Endothelial cell (in vitro differentiated cells): Measurements from ENCODE around the gene KIF24. TPM values are rescaled to one million over a fixed set of nuclear protein-coding genes. Genes with fewer than 3 reads are reported as not detected.
"Not testable (repeated sequence)": the region's sequence is repeated elsewhere in the genome, so short reads cannot be mapped to it uniquely, and the experiment has no call there.

ENCODE experiments used
- DNase-seq: peaks from one replicate; pipeline ENCODE4 v3.0.0; 2021; ENCODE audit warnings: low spot score
- H3K27ac Mint-ChIP-seq: one replicate; pipeline ENCODE4 v1.8.0; 2021; ENCODE audit warnings: mixed read lengths, inconsistent platforms; ENCODE audit not compliant: unreplicated experiment
- H3K27me3 Mint-ChIP-seq: one replicate; pipeline ENCODE4 v1.8.0; 2021; ENCODE audit warnings: mild to moderate bottlenecking, moderate library complexity, mixed read lengths, inconsistent platforms; ENCODE audit not compliant: unreplicated experiment
- H3K36me3 Mint-ChIP-seq: one replicate; pipeline ENCODE4 v1.8.0; 2021; ENCODE audit warnings: mild to moderate bottlenecking, low read depth, mixed read lengths, inconsistent platforms; ENCODE audit not compliant: unreplicated experiment
- H3K4me1 Mint-ChIP-seq: one replicate; pipeline ENCODE4 v1.8.0; 2021; ENCODE audit warnings: mild to moderate bottlenecking, mixed read lengths, inconsistent platforms; ENCODE audit not compliant: unreplicated experiment
- H3K4me3 Mint-ChIP-seq: one replicate; pipeline ENCODE4 v1.8.0; 2021; ENCODE audit warnings: mild to moderate bottlenecking, mixed read lengths, inconsistent platforms; ENCODE audit not compliant: unreplicated experiment
- H3K9me3 Mint-ChIP-seq: one replicate; pipeline ENCODE4 v1.8.0; 2021; ENCODE audit warnings: mixed read lengths, inconsistent platforms; ENCODE audit not compliant: unreplicated experiment
- total RNA-seq: library from RNA; stranded (reverse); fragmentation: NEBNext Ultra II Directional; extraction: Animal tissue kit (Norgen Biotek cat#: 25700); gene quantifications from one replicate; pipeline ENCODE4 v1.2.1, GENCODE V29; 2021; ENCODE audit not compliant: unreplicated experiment
- TF ChIP-seq, protein P1 (sequence below): fragments of 200-600 bp; sonication (generic); IDR thresholded peaks from one replicate; pipeline ENCODE4 v1.5.0; 2021; ENCODE audit warnings: antibody characterized with exemption; ENCODE audit not compliant: unreplicated experiment

The KIF24 gene
- total RNA-seq, 1 donor from 2014 or later = 2.2 TPM

DNA sequence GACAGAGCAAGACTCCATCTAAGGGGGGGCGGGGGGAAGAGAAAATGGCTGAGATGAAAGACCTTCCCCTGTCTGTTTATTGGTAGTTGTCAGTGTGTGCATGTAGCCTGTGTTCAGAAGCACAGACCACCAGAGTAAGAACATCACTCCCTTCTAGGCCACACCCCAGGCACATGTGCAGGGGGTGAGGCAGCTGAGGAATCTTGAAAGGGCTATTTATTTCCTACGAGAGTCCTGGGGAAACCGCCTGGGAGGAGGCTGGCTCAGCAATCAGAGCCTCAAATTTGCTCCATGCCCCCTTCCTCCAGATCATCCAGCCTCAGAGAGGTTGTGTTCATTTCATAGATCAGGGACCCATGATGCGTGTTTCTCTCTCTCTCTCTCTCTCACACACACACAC, 40.6 kb upstream of the KIF24 start:
- Mint-ChIP-seq H3K4me1 (peaks cover 30% of the 10 kb centered on the region), H3K36me3 (peaks cover 71% of the 10 kb centered on the region), H3K27me3 (peaks cover 15% of the 10 kb centered on the region), H3K9me3 (peaks cover 14% of the 10 kb centered on the region), H3K27ac (peak overlapping the region; percentile 57), H3K4me3 (peak overlapping the region; percentile 73)
- TF ChIP-seq, protein P1, sequence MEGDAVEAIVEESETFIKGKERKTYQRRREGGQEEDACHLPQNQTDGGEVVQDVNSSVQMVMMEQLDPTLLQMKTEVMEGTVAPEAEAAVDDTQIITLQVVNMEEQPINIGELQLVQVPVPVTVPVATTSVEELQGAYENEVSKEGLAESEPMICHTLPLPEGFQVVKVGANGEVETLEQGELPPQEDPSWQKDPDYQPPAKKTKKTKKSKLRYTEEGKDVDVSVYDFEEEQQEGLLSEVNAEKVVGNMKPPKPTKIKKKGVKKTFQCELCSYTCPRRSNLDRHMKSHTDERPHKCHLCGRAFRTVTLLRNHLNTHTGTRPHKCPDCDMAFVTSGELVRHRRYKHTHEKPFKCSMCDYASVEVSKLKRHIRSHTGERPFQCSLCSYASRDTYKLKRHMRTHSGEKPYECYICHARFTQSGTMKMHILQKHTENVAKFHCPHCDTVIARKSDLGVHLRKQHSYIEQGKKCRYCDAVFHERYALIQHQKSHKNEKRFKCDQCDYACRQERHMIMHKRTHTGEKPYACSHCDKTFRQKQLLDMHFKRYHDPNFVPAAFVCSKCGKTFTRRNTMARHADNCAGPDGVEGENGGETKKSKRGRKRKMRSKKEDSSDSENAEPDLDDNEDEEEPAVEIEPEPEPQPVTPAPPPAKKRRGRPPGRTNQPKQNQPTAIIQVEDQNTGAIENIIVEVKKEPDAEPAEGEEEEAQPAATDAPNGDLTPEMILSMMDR = no peak
- DNase-seq = no peak

DNA sequence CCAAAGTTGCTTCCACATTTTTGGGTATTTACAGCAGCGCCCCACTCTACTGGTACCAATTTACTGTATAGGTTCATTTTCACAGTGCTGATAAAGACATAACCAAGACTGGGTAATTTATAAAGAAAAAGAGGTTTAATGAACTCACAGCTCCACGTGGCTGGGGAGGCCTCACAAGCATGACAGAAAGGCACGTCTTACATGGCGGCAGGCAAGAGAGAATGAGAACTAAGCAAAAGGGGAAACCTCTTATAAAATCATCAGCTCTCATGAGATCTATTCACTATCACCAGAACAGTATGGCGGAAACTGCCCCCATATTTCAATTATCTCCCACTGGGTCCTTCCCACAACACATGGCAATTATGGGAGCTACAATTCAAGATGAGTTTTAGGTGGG, 39.7 kb upstream of the KIF24 start:
- H3K36me3 Mint-ChIP-seq = peaks cover 63% of the 10 kb centered on the region
- H3K27ac Mint-ChIP-seq, DNase-seq: not testable (repeated sequence)
- H3K4me3 Mint-ChIP-seq = peak overlapping the region; percentile 73
- H3K27me3 Mint-ChIP-seq = peaks cover 12% of the 10 kb centered on the region
- peaks cover 30% of the 10 kb centered on the region for H3K4me1 Mint-ChIP-seq
- H3K9me3 Mint-ChIP-seq = peaks cover 14% of the 10 kb centered on the region

DNA sequence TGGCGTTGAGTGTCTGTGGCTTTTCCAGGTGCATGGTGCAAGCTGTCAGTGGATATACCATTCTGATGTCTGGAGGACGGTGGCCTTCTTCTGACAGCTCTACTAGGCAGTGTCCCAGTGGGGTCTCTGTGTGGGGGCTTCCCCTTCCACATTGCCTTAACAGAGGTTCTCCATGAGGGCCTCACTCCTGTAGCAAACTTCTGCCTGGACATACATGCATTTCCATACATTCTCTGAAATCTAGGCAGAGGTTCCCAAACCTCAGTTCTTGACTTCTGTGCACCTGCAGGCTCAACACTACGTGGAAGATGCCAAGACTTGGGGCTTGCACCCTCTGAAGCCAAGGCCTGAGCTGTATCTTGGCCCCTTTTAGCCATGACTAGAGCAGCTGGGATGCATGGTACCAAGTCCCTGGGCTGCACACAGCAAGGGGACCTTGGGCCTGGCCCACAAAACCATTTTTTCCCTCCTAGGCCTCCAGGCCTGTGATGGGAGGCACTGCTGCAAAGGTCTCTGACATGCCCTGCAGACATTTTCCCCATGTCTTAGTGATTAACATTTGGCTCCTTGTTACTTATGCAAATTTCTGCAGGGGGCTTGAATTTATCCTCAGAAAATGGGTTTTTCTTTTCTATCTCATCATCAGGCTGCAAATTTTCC, 38.8 kb upstream of the KIF24 start:
- Mint-ChIP-seq H3K4me3 (peak overlapping the region; percentile 25), H3K36me3 (peaks cover 60% of the 10 kb centered on the region), H3K9me3 (peaks cover 14% of the 10 kb centered on the region), H3K27me3 (peaks cover 13% of the 10 kb centered on the region), H3K4me1 (peaks cover 39% of the 10 kb centered on the region)
- not testable (repeated sequence) for H3K27ac Mint-ChIP-seq, DNase-seq

DNA sequence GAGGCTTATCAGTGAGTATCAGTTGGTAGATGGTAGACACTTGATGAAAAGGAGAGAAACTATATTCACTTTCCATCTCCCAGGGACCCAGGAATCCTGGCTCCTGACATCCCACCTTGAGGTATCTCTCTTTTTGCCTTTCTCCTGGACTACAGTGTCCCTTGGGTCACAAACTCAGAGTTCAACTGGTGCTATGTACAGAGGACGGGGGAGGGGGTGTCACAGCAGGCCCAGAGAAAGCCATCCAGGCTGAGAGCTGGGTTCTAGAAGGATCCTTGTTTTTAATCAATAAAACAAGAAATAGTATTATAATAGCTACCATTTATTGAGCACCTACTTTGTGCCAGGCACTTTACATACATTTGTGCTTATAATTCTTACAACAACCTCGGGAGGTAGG, 37.3 kb upstream of the KIF24 start:
- TF ChIP-seq, protein P1 = no peak
- peaks cover 14% of the 10 kb centered on the region for H3K9me3 Mint-ChIP-seq
- H3K4me3 Mint-ChIP-seq = peak overlapping the region; percentile 75
- H3K36me3 Mint-ChIP-seq = peaks cover 50% of the 10 kb centered on the region
- H3K27ac Mint-ChIP-seq = no peak overlapping the region
- H3K4me1 Mint-ChIP-seq = peaks cover 44% of the 10 kb centered on the region
- no peak for DNase-seq
- peaks cover 11% of the 10 kb centered on the region for H3K27me3 Mint-ChIP-seq

DNA sequence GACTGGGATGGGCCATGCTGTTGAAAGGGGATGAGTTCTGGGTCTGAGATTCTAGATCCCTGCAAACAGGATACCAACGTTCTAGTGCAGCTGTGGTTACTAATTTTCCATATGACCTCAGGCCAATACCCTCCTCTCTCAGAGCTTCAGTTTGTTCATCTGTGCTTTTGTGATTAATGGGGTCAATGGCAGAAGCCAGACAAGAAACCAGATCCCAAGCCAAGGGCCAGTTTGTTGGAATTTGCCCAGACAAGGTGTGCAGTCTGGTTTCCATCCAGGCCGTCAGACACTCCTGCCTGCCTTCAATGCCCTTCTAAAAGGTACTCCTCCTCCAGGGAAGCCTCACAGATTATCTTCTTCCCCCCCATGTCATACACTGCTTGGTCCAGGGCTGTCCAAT, 36.2 kb upstream of the KIF24 start:
- Mint-ChIP-seq H3K4me3 (no peak overlapping the region), H3K27ac (peak overlapping the region; percentile 100), H3K27me3 (peaks cover 9% of the 10 kb centered on the region), H3K4me1 (peaks cover 44% of the 10 kb centered on the region), H3K9me3 (peaks cover 14% of the 10 kb centered on the region), H3K36me3 (peaks cover 40% of the 10 kb centered on the region)
- TF ChIP-seq, protein P1 = no peak
- DNase-seq = no peak

DNA sequence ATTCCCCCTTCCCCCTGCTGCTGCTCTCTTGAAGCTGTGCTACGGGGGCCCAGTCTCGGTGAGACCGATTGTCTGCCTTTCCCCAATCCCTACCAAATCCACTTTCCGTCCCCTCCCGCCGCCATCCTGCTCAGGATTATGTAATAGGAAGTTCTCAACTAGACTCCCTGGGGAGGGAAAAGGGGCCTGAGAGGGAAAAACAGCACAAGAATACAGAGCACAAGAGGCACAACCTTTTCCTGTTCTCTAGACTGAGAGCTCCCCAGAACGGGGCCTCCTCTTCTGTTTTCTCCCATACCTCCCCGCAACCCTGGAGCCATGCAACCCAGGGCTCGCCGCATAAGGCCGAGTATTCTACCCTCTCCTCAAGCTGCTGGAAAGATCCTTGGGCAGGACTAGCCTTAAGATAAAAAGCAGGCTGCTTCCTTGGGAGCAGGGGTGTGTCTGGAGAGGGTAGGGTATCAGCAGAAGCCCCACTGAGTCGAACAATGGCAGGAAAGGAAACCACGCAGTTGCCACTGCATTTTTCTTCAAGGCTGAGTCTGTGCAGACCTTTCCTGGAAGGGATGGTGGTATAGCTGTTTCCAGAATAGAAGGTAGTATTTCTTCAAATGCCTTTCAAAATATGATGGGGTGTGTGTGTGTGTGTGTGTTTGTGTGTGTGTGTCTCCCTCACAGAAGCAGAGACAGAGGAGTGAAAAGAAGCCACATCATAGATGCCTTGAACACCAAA, 34.7 kb upstream of the KIF24 start:
- Mint-ChIP-seq H3K4me1 (peaks cover 37% of the 10 kb centered on the region), H3K4me3 (peak overlapping the region; percentile 84), H3K27me3 (peaks cover 6% of the 10 kb centered on the region), H3K27ac (peak overlapping the region; percentile 100), H3K36me3 (peaks cover 25% of the 10 kb centered on the region), H3K9me3 (peaks cover 11% of the 10 kb centered on the region)
- TF ChIP-seq, protein P1 = no peak
- DNase-seq = peak; percentile 69
